Measurements from ENCODE around the gene FBRS. TPM values are rescaled to one million over a fixed set of nuclear protein-coding genes. Genes with fewer than 3 reads are reported as not detected.

The FBRS gene
- total and polyA plus RNA-seq, 2 of the 13 experiments (the other 11 are each of a cell fraction or from before 2014, with no cell fraction given): 13.7 to 16.2 TPM

DNA sequence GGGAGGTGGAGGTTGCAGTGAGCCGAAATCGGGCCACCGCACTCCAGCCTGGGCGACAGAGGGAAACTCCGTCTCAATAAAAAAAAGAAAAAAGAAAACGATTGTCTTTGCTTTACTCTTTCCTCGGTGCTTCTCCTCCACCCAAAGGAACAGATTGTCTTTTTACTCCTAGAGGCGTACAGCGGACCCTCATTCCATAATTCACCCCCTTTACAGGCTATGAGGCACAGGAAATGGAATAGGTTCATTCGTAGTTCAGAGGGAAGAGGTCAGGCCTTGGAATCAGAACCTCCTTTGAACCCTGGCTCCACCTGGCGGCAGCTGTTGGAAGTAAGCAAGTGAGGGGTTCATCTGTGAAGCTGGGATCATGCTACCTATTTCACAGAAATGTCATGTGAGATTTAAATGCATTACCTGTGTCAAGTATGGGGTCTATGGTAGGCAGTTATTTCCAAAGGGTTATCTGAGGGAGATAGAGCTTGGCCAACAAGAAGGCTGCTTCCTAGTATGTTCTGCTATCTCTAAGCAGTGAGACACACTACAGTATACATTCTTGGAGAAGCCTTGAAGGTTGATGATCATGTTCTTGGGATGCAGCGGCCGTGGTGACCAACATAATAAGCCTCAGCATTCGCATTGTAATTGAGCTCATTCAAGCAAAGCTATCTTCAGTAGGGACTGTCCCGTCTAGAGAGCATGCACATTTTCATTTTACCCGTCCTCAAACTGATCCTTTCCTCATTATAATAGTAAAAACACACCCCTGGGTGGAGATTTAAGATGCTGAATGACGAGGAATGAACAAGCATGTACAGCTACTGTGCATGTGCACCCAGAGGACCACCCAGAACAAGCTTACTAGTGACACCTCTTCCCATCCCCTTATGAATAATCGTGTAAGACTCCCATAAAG, 29.3 kb upstream of the FBRS start (continued):
- TF ChIP-seq, protein P1, sequence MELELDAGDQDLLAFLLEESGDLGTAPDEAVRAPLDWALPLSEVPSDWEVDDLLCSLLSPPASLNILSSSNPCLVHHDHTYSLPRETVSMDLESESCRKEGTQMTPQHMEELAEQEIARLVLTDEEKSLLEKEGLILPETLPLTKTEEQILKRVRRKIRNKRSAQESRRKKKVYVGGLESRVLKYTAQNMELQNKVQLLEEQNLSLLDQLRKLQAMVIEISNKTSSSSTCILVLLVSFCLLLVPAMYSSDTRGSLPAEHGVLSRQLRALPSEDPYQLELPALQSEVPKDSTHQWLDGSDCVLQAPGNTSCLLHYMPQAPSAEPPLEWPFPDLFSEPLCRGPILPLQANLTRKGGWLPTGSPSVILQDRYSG (CRISPR knock-in tag; IDR thresholded peaks at IDR 0.05): no peak
- TF ChIP-seq ZFP37 (CRISPR knock-in tag; IDR thresholded peaks at IDR 0.05; ENCODE audit: borderline replicate concordance) (no peak), RFXAP (CRISPR knock-in tag; IDR thresholded peaks at IDR 0.05; ENCODE audit: borderline replicate concordance) (no peak), RARA (CRISPR knock-in tag; IDR thresholded peaks at IDR 0.05) (peak; percentile 95), HMGA1 (CRISPR knock-in tag; conservative IDR thresholded peaks at IDR 0.05) (no peak), MBD4 (IDR thresholded peaks at IDR 0.05; ENCODE audit: borderline replicate concordance, low read length) (no peak), POLR2A (IDR thresholded peaks at IDR 0.05; ENCODE audit: insufficient read depth in 1 of 2, low read depth in 2 of 2, low read length in 2 of 2) (no peak), GATAD1 (CRISPR knock-in tag; IDR thresholded peaks at IDR 0.05) (no peak), RAD51 (IDR thresholded peaks at IDR 0.05; ENCODE audit: borderline replicate concordance) (no peak), NKX3-1 (CRISPR knock-in tag; IDR thresholded peaks at IDR 0.05) (no peak), ZBTB21 (CRISPR knock-in tag; IDR thresholded peaks at IDR 0.05) (no peak), NBN (conservative IDR thresholded peaks at IDR 0.05) (no peak), MTA1 (CRISPR knock-in tag; IDR thresholded peaks at IDR 0.05; ENCODE audit: borderline replicate concordance) (no peak), ZNF556 (CRISPR knock-in tag; IDR thresholded peaks at IDR 0.05; ENCODE audit: borderline replicate concordance) (peak; percentile 72; the same call in 1 of the 2 replicates), DPF2 (CRISPR knock-in tag; IDR thresholded peaks at IDR 0.05; ENCODE audit: borderline replicate concordance, low read depth) (no peak), ZNF780A (CRISPR knock-in tag; IDR thresholded peaks at IDR 0.05) (no peak), ZNF850 (CRISPR knock-in tag; conservative IDR thresholded peaks at IDR 0.05) (no peak), ZNF564 (CRISPR knock-in tag; IDR thresholded peaks at IDR 0.05) (no peak), TFAP4 (IDR thresholded peaks at IDR 0.05; ENCODE audit: borderline replicate concordance, low read depth) (no peak), THRA (CRISPR knock-in tag; IDR thresholded peaks at IDR 0.05; ENCODE audit: borderline replicate concordance) (no peak; the same call in 1 of the 2 replicates), HHEX (CRISPR knock-in tag; IDR thresholded peaks at IDR 0.05) (no peak), KDM6A (CRISPR knock-in tag; IDR thresholded peaks at IDR 0.05; ENCODE audit: low read depth) (no peak), HDAC2 (CRISPR knock-in tag; IDR thresholded peaks at IDR 0.05) (peak; percentile 38; the same call in 1 of the 2 replicates), PTBP1 (IDR thresholded peaks at IDR 0.05; ENCODE audit: low read depth, low read length, poor library complexity, severe bottlenecking) (no peak), ARNT2 (CRISPR knock-in tag; IDR thresholded peaks at IDR 0.05; ENCODE audit: low read depth) (no peak), SNRNP70 (IDR thresholded peaks at IDR 0.05; ENCODE audit: low read depth, low read length) (no peak)
- TF ChIP-seq, protein P2, sequence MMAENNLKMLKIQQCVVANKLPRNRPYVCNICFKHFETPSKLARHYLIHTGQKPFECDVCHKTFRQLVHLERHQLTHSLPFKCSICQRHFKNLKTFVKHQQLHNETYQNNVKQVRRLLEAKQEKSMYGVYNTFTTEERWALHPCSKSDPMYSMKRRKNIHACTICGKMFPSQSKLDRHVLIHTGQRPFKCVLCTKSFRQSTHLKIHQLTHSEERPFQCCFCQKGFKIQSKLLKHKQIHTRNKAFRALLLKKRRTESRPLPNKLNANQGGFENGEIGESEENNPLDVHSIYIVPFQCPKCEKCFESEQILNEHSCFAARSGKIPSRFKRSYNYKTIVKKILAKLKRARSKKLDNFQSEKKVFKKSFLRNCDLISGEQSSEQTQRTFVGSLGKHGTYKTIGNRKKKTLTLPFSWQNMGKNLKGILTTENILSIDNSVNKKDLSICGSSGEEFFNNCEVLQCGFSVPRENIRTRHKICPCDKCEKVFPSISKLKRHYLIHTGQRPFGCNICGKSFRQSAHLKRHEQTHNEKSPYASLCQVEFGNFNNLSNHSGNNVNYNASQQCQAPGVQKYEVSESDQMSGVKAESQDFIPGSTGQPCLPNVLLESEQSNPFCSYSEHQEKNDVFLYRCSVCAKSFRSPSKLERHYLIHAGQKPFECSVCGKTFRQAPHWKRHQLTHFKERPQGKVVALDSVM (CRISPR knock-in tag; IDR thresholded peaks at IDR 0.05): 0 out of 2 replicates have a peak, but pooled peaks have one; percentile 22
